Measurements from ENCODE around the gene GRIA3.
"Not testable (repeated sequence)": the region's sequence is repeated elsewhere in the genome, so short reads cannot be mapped to it uniquely, and the experiment has no call there.

Gene GRIA3

GRCh38 chrX:123350226-123350625 is 166.1 kb downstream of the GRIA3 start:
- DNase-seq (ENCODE audit: low spot score) = no peak

GRCh38 chrX:123357941-123358340 is 173.9 kb downstream of the GRIA3 start:
- no peak for DNase-seq (ENCODE audit: low spot score)

GRCh38 chrX:123358457-123358856 is 174.4 kb downstream of the GRIA3 start:
- no peak for DNase-seq (ENCODE audit: low spot score)

- no peak for DNase-seq (ENCODE audit: low spot score)
These were observed 177.3 kb downstream of the GRIA3 start for GRCh38 chrX:123361371-123361770.

- DNase-seq (ENCODE audit: low spot score) = not testable (repeated sequence)
These were observed 202.1 kb downstream of the GRIA3 start for GRCh38 chrX:123386196-123386595.

- DNase-seq (ENCODE audit: low spot score) = no peak
These were observed 208.8 kb downstream of the GRIA3 start for GRCh38 chrX:123392921-123393320.

GRCh38 chrX:123399709-123400108 is 215.6 kb downstream of the GRIA3 start:
- DNase-seq (ENCODE audit: low spot score) = peak; percentile 7

- peak; percentile 57 for DNase-seq (ENCODE audit: low spot score)
These were observed 221.2 kb downstream of the GRIA3 start for GRCh38 chrX:123405231-123405630.

GRCh38 chrX:123408821-123409737 is 225.0 kb downstream of the GRIA3 start:
- no peak for DNase-seq (ENCODE audit: low spot score)

- DNase-seq (ENCODE audit: low spot score) = no peak
These were observed 238.8 kb downstream of the GRIA3 start for GRCh38 chrX:123422875-123423274.

GRCh38 chrX:123424546-123424945 is 240.5 kb downstream of the GRIA3 start:
- DNase-seq (ENCODE audit: low spot score) = no peak

GRCh38 chrX:123425471-123425870 is 241.4 kb downstream of the GRIA3 start:
- DNase-seq (ENCODE audit: low spot score) = no peak

- peak; percentile 65 for DNase-seq (ENCODE audit: low spot score)
These were observed 241.8 kb downstream of the GRIA3 start for GRCh38 chrX:123425904-123426303.

GRCh38 chrX:123432361-123433150 is 248.5 kb downstream of the GRIA3 start:
- DNase-seq (ENCODE audit: low spot score) = no peak

GRCh38 chrX:123436512-123437136 is 252.5 kb downstream of the GRIA3 start:
- DNase-seq (ENCODE audit: low spot score) = no peak

- not testable (repeated sequence) for DNase-seq (ENCODE audit: low spot score)
These were observed 255.8 kb downstream of the GRIA3 start for GRCh38 chrX:123439926-123440325.

- no peak for DNase-seq (ENCODE audit: low spot score)
These were observed 258.7 kb downstream of the GRIA3 start for GRCh38 chrX:123442764-123443163.

GRCh38 chrX:123447506-123447905 is 263.4 kb downstream of the GRIA3 start:
- DNase-seq (ENCODE audit: low spot score) = no peak

- no peak for DNase-seq (ENCODE audit: low spot score)
These were observed 265.3 kb downstream of the GRIA3 start for GRCh38 chrX:123449335-123449734.

GRCh38 chrX:123450222-123450621 is 266.1 kb downstream of the GRIA3 start:
- no peak for DNase-seq (ENCODE audit: low spot score)

- no peak for DNase-seq (ENCODE audit: low spot score)
These were observed 270.8 kb downstream of the GRIA3 start for GRCh38 chrX:123454712-123455431.

GRCh38 chrX:123455693-123456092 is 271.6 kb downstream of the GRIA3 start:
- DNase-seq (ENCODE audit: low spot score) = no peak
